HG02623 (cell line): ENCODE results near the gene POTEJ.
"Not testable (repeated sequence)": the region's sequence is repeated elsewhere in the genome, so short reads cannot be mapped to it uniquely, and the experiment has no call there.

ENCODE experiments used
- ATAC-seq: cut with Tn5 transposase; IDR thresholded peaks from one replicate; pipeline ENCODE4 v1.9.1; 2021; ENCODE audit warnings: moderate library complexity; ENCODE audit not compliant: unreplicated experiment

The POTEJ gene

GRCh38 chr2:130611140-130611539 is at the start of gene POTEJ:
Gene POTEJ, plus strand, starts transcription at chr2:130611440. Its CDS starts 93 bp downstream, at chr2:130611533.
- not testable (repeated sequence) for ATAC-seq

DNA sequence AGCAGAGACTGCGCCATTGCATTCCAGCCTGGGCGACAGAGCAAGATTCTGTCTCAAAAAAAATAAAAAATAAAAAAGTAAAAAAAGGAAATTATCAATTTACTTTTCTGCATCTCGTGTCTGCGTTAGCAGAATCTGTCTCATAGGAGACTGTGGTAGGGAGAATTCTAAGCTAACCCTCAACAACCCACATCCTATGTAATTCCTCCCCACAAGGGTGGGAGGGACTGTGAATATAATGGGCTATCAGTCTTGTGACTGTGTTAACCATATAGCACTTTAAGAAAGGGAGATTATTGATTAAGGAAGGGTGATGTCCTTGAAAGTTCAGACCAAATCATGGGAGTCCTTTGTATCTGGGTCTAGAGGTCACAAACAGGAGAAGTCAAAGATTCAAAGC is 45.1 kb upstream of the POTEJ start:
- not testable (repeated sequence) for ATAC-seq

GRCh38 chr2:130571929-130572328 is 39.3 kb upstream of the POTEJ start:
- ATAC-seq: not testable (repeated sequence)

DNA sequence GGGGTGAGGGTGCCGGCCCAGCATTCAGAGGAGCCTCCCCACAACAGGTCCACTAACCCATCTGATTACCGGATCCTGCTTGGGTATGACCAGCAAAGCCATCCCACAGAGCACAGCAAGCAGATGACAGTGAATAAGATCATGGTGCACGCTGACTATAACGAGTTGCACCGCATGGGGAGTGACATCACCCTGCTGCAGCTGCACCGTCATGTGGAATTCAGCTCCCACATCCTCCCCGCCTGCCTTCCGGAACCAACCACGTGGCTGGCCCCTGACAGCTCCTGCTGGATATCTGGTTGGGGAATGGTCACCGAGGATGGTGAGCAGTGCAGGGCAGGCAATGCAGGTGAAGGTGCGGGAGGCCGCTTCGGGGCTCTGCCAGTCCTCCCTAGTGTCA is 37.0 kb upstream of the POTEJ start:
- not testable (repeated sequence) for ATAC-seq

DNA sequence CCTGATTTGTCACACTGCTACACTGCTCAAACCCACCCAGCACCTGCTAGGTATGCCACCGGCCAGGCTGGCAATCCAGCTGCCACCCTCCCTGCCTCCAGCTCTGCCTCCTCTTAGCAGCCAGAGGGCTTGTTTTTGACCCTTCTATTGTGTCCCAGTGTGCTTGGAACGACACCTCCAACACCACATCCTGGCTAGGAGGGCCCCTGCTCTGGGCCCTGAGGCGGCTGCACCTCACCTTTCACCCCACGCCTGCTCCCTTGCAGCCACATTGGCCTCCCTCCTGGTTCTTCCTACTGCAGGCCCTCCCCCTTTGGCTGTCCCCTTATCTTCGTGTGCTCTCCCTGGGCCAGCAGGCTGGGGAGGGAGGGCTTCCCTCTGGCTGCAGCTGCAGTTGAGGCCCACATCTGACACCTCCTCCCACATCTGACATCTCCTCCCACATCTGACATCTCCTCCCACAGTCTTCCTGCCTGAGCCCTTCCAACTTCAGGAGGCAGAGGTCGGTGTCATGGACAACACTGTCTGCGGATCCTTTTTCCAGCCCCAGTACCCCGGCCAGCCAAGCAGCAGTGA is 34.9 kb upstream of the POTEJ start:
- ATAC-seq: not testable (repeated sequence)

DNA sequence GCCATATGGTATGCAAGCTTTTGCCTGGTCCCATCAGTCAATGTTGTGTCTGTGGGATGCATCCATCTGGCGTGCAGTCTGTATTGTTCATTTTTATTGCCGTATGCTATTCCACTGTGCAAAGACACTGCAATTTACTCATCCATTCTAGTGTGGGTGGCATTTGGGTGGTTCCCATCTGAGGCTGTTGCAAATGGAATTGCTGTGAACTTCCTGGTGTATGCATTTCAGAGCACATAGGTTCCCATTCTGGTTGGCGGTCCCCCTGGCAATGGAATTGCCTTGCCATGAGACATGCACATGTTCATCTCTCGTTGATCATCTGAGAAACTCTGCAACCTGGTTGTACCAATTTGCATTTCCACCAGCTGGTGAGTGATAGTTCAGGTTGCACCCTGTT is 33.7 kb upstream of the POTEJ start:
- ATAC-seq: not testable (repeated sequence)

DNA sequence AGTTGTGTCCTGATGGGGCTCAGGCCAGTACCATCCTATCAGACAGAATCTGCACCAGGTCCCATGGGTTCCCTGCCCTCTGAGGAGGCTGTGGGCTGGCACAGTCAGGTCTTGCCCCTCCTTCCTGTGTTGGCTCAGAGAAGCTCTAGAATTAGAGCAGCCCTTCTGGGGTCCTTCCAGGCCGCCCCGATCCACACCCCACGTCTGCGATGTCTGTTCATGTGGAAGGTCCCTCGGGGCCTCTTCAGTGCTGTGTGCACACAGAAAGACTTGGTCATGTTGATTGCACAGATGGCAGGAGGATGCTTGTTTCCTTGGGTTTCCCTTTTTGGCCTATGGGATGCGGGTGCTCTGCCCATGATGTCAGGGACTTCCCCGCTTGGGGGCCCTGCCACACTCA is 32.1 kb upstream of the POTEJ start:
- not testable (repeated sequence) for ATAC-seq

- ATAC-seq: not testable (repeated sequence)
Measured at GRCh38 chr2:130581491-130581890, 29.7 kb upstream of the POTEJ start.

DNA sequence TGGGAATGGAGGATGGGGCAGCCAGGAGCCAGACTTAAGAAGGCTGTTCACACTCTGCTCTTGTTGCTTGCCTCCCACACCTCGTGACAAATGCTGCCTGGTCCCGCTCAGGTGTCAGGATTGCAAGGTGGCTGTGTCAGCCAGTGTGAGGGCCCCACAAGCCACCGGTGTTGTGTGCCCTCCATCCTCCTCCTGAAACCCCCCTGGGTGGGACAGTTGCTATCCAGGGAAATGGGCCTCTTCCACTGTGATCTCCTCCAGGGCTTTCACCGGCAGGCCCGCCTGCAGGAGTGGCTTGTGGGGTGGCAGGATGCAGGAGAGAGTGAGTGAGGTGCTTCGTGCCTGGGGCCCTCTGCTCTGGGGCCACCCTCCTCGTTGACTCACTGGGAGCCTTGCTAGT is 28.3 kb upstream of the POTEJ start:
- ATAC-seq: not testable (repeated sequence)

- ATAC-seq: not testable (repeated sequence)
Measured at GRCh38 chr2:130583582-130583981, 27.7 kb upstream of the POTEJ start.

DNA sequence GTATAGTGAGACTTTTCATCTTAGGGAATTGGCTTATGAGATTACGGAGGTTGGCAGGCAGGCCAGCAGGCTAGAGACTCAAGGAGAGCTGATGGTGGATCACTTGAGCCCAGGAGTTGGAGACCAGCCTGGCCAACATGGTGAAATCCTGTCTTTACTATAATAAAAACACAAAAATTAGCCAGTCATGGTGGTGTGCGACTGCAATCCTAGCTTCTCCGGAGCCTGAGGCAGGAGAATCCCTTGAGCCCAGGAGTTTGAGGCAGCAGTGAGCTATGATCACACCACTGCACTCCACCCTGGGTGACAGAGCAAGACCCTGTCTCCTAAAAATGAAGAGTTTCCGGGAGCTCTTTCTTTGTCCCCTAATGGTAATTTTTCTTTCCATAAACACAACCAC is 26.5 kb upstream of the POTEJ start:
- ATAC-seq: not testable (repeated sequence)

- not testable (repeated sequence) for ATAC-seq
Measured at GRCh38 chr2:130588688-130589458, 22.4 kb upstream of the POTEJ start.

DNA sequence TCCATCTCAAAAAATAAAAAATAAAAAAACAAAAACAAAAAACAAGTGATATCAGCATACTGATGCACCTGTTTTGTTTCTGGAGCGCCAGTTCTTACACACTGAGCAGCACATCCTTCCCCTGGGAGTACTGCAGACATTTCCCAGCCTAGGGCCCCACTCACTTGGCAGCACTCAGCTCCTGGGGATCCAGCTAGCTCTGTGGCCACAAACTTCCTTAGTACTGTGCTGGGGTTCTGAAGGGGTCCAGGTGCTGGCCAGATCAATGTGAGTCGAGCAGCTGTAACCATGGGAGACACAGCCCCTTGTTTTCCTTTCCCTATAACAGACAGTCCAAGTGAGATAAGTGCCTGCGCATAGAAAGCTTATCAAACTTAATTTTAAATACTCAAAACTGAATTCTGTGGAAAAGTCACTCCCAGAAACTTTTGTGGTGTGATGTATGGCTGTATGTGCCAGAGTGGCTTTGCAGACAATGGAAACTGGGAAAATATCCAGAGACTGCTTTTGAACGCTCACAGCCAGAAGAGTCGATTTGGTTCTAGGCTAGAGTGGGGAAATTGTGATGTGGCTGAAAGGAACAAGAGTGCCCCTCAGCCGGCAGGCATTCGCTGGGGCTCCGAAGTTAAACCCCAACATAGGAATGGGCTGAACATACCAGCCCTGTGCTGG is 20.9 kb upstream of the POTEJ start:
- ATAC-seq: not testable (repeated sequence)

GRCh38 chr2:130590842-130591359 is 20.3 kb upstream of the POTEJ start:
- not testable (repeated sequence) for ATAC-seq

- ATAC-seq: not testable (repeated sequence)
Measured at GRCh38 chr2:130592791-130593414, 18.3 kb upstream of the POTEJ start.

DNA sequence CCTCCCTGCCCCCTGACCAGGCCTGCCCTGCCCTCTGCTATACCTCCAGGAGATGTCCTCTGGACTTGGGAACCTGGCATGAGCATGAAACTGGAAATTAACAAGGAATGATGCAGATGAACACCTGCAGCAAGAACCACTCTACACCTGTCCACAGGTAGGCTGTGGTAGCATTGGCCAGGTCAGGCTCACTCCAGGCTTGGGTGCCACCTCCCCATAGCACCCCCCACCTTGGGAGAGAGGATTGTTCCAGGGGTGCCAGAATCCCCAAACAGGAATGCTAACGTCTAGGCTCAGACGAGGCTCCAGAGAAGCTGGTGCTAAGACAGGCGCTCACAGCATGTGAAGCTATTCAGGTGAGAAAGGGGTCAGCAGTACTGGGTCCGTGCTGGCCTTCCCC is 17.2 kb upstream of the POTEJ start:
- ATAC-seq: not testable (repeated sequence)

DNA sequence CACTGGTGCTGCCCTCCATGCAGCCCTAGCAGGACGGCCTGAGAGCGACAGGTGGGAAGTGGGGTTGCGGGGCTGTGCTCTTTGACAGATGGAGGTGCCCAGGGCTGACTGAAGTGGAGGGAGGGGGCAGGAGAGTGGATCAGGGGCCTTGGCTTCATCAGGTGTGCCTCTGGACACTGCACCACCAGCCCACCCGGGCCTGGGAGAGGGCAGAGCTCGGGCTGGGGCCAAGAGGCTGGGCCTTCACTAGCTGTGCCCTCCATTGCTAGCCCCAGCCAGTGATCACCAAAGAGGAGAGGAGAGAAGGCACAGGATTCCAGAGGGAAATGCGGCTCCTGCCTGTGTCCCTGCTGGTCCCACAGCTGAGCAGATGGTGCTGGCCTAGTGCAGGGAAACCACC is 14.5 kb upstream of the POTEJ start:
- not testable (repeated sequence) for ATAC-seq

GRCh38 chr2:130597994-130598393 is 13.2 kb upstream of the POTEJ start:
- not testable (repeated sequence) for ATAC-seq

GRCh38 chr2:130598463-130598862 is 12.8 kb upstream of the POTEJ start:
- not testable (repeated sequence) for ATAC-seq

- ATAC-seq: not testable (repeated sequence)
Measured at GRCh38 chr2:130599393-130599792, 11.8 kb upstream of the POTEJ start, which contains the start of gene CFC1. Gene CFC1, minus strand, starts transcription at chr2:130599575. Its CDS starts 288 bp downstream, at chr2:130599287.

- not testable (repeated sequence) for ATAC-seq
Measured at GRCh38 chr2:130599926-130600325, 11.3 kb upstream of the POTEJ start.
